ENCODE data around the gene RNU4-1. TPM values are rescaled to one million over a fixed set of nuclear protein-coding genes. Genes with fewer than 3 reads are reported as not detected.

The RNU4-1 gene
- total and polyA plus RNA-seq, 10 of the 15 experiments (the other 5 are each of a cell fraction or from before 2014, with no cell fraction given): under 0.01 to 15,332 (median 7.1) TPM; not detected in 3

DNA sequence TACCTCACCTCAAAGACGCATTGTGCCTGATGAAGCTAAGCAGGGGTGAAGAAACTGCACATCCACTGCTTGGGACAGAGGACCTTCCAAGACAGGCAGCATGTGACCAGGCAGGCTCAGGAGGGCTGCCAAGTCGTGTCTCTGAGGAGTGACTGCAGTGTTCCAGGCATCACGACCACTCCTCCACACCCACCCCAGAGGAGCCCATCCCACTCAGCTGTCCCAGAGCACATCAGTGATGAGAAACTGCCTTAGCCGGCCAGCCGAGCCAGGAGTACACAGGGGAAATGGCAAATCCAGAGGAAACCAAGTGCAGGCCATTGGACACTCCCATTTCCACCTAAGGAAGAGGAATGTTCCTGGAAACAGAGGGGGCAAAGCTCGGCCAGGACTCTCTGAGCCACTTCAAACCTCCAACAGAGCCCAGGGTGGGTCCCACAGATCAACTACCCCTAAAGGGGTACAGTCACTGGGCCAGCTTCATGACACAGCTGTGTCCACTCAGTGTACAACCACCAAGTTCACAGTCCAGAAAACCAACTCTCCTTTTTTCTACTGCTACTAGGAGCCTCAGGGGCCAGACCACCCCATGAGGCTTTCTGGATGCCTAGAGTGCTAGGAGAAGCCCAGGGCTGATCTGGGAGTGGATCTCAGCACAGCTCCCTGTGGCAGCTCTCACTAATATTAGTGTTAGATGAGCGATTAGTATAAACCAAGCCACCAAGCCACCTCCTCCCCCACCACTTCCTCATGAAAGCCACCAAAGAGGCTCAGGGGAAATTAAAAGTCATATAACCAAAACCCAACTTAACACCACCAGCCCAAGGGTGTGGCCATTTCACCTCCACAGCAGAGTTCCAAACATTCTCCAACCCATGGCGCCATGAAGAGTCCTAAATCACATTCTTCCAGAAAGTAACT is 42.9 kb downstream of the RNU4-1 start (continued):
- TF ChIP-seq, protein P1, sequence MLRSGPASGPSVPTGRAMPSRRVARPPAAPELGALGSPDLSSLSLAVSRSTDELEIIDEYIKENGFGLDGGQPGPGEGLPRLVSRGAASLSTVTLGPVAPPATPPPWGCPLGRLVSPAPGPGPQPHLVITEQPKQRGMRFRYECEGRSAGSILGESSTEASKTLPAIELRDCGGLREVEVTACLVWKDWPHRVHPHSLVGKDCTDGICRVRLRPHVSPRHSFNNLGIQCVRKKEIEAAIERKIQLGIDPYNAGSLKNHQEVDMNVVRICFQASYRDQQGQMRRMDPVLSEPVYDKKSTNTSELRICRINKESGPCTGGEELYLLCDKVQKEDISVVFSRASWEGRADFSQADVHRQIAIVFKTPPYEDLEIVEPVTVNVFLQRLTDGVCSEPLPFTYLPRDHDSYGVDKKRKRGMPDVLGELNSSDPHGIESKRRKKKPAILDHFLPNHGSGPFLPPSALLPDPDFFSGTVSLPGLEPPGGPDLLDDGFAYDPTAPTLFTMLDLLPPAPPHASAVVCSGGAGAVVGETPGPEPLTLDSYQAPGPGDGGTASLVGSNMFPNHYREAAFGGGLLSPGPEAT (IDR thresholded peaks at IDR 0.05; ENCODE audit: low read depth): no peak
- TF ChIP-seq SPI1 (IDR thresholded peaks at IDR 0.05; ENCODE audit: borderline replicate concordance, insufficient read depth, low read depth, low read length) (peak; percentile 79; the same call in 1 of the 2 replicates), ZNF622 (IDR thresholded peaks at IDR 0.05) (no peak), POLR2A (IDR thresholded peaks at IDR 0.05; ENCODE audit: low read depth, low read length) (no peak), SP1 (IDR thresholded peaks at IDR 0.05; ENCODE audit: low read depth, low read length) (no peak), CHD4 (IDR thresholded peaks at IDR 0.05) (no peak), RAD21 (IDR thresholded peaks at IDR 0.05; ENCODE audit: insufficient read depth, low read depth, low read length) (no peak), POLR2AphosphoS5 (IDR thresholded peaks at IDR 0.05; ENCODE audit: low read length) (no peak), WRNIP1 (IDR thresholded peaks at IDR 0.05; ENCODE audit: borderline replicate concordance, low read depth, low read length) (no peak), IRF4 (IDR thresholded peaks at IDR 0.05; ENCODE audit: low read depth, low read length) (no peak), MEF2B (IDR thresholded peaks at IDR 0.05; ENCODE audit: partially characterized antibody, poor library complexity, severe bottlenecking) (peak; percentile 56), PAX5 (IDR thresholded peaks at IDR 0.05; ENCODE audit: borderline replicate concordance, low read depth, low read length) (peak; percentile 32; the same call in 1 of the 2 replicates), BCL11A (IDR thresholded peaks at IDR 0.05; ENCODE audit: low read depth, low read length) (peak; percentile 47; the same call in 1 of the 2 replicates), JUNB (IDR thresholded peaks at IDR 0.05) (no peak), TARDBP (IDR thresholded peaks at IDR 0.05; ENCODE audit: borderline replicate concordance) (no peak)
- TF ChIP-seq, protein P2, sequence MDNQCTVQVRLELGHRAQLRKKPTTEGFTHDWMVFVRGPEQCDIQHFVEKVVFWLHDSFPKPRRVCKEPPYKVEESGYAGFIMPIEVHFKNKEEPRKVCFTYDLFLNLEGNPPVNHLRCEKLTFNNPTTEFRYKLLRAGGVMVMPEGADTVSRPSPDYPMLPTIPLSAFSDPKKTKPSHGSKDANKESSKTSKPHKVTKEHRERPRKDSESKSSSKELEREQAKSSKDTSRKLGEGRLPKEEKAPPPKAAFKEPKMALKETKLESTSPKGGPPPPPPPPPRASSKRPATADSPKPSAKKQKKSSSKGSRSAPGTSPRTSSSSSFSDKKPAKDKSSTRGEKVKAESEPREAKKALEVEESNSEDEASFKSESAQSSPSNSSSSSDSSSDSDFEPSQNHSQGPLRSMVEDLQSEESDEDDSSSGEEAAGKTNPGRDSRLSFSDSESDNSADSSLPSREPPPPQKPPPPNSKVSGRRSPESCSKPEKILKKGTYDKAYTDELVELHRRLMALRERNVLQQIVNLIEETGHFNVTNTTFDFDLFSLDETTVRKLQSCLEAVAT (IDR thresholded peaks at IDR 0.05): no peak

All from GM12878 (cell line).